NCI-H526 treated with DMSO at 0.1 percent for 48 hours (cell line): ENCODE results near the gene PURB.
"Not testable (repeated sequence)": the region's sequence is repeated elsewhere in the genome, so short reads cannot be mapped to it uniquely, and the experiment has no call there.

Experiments
- DNase-seq: peaks from one replicate; lab custom pipeline; 2025; lab: John Stamatoyannopoulos, UW

Gene PURB

DNA sequence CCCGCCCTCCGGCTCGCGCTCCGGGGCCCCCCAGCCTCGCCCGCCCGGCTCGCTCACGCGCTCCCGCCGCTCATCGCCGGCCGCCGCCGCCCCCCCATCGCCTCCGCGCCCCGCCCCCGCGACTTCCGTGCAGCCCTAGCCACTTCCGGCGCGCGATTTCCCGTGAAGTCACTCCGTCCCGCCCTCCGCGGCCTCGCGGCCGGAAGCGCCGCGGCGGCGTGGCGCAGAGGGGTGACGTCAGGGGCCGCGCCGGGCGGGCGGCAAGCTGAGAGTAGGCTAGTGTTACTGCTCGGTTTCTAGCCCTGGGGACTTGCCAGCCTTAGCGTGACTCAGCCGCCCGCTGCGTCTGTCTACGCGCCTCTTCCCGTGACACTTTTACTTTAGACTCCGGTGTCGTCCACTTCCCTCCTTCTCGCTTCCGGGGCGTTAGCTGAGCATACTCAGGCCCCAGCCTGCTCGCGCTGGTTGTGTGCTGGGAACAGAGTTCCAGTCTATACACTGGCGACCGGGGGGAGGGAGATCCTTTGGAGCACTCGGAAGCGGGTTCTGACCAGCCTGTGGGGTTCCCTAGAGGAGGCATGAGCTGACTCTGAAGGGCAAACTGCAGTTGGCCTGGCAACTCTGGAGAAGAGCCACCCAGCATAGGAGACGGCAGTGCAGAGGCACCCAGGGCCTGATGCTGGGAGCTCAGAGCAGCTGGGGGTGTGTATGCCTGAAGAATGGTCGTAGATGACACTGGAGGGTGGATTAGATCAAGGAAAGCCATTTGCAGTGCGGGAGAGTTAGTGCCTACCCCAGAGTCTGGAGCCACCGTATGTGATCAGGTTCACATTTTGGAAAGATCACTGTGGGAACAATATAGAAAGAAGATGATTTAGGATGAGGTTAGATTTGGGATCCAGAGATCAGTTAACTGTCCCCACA lies at the start of gene PURB:
TSS of gene PURB (minus strand) at position 137 of the 924 bp plus-strand sequence. CDS start 182 bp downstream, outside the sequence.
- peak; percentile 75 for DNase-seq

DNA sequence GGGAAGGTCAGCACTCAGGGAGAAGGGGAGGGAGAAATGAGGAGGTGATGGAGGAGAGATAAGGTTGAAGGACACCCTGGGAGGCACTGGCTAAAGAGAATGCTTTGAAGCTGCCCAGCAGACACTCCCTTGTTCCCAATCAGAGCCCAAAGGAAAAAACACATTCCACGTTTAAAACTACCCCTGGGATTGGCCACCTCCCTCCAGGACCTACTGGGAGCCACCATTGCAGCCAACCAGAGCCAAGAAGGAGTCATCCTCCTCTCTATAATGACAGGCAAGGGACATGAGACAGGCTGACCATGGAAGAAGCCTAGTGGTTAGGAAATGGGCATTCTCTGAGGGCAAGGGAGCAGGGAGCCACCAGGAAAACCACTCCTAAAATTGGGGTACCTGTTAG lies 49.7 kb upstream of the PURB start:
- no peak for DNase-seq

DNA sequence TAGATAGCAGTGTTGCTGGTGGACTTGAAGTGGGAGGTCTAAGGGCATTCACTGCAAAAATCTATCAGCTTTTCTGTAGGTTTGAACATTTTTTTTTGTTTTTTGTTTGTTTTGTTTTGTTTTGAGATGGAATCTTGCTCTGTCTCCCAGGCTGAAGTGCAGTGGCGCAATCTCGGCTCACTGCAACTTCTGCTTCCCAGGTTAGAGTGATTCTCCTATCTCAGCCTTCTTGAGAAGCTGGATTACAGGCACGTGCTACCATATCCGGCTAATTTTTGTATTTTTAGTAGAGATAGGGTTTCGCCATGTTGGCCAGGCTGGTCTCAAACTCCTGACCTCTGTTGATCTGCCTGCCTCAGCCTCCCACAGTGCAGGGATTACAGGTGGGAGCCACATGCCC lies 49.2 kb upstream of the PURB start:
- not testable (repeated sequence) for DNase-seq

DNA sequence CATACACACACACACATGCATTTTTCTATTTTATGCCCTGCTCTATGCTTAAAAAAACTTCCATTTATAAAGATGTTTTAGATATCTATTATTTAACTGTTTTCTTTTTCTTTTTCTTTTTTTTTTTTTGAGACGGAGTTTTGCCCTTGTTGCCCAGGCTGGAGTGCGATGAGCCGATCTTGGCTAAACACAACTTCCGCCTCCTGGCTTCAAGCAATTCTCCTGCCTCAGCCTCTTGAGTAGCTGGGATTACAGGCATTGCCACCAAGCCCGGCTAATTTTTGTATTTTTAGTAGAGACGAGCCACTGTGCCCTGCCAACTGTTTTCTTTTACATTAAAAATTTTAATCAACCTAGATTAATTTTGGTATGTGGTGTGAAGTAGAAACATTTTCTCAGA lies 45.6 kb upstream of the PURB start:
- DNase-seq, result no peak

DNA sequence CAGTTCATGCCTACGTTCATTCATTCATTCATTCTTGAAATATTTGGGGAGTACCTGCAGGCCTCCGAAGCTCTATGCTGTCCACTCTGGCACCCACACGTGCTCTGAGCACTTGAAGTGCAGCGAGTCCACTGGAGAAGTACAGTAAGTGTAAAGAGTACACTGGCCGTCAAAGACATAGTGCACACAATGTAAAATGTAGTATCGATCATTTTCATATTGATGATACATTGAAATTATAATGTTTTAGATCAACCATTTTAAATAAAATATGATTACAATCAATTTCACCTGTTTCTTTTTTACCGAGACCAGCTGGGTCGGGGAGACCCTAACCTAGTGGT lies 37.0 kb upstream of the PURB start:
- no peak for DNase-seq

DNA sequence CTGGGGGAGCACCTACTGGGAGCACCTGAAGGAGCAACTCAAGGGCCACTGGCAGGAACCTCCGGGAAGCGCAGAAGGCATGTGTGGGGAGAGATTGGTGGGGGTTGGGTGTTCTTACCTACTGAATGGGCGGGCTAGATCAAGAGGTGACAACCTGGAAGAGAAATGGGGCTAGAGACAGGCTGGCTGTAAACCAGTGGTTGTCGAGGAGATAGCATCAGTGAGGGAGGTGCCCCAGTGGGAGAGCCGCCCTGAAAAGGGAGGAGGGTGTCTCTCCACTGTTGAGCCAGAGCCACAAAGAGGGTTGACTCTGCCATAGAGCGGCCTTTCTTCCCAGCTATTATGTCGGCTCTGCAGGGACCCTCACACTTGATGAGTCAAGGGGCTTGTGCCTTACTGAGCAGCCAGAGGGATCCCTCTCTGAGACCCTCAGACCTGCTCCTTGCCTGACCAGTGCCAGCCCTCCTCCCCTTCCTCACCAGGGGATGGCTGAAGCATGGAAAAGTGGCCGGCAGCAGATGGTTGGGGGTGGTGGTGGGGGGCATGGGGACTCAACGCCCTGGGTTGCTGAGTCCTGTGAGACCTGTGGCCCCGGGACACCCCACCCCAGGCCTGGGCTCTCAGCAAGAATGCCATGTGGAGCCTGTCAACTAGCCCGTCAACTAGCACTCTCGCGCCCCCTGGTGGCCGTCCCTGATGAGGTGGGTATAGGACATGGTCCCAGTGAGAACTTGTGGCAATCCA lies 36.4 kb upstream of the PURB start:
- DNase-seq, result peak; percentile 17

DNA sequence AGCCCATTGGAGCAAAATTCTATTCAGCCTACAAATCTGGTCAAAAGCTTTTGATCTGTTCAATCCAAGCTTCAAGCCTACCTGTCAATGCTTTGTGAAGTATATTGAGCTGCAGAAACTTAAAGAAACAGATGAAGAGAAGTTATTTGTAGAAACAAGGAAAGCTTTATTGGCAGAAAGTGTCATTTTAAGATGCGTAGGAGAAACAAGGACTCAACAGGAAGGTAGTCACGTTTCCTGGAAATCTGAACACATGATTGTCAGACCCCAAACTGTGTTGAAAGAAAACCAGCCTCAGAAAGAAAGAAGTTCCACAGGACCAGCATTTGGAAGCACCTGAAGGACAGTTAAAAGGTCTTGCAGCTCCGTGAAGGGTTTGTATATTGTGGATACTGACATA lies 34.8 kb upstream of the PURB start:
- DNase-seq, result no peak

DNA sequence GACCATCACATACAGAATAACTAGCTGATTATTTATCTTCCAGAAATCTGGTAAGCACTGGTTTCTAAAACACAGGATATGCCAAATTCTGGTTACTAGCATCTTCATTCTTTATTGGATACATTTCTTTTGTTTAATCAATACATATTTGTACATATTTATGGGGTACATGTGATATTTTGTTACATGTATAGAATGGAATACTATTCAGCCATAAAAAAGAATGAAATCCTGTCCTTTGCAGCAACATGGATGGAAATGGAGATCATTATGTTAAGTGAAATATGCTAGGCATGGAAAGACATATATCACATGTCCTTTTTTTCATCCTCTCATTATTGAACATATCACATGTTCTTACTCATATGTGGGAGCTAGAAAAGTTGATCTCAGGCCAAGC lies 32.7 kb upstream of the PURB start:
- DNase-seq, result no peak

DNA sequence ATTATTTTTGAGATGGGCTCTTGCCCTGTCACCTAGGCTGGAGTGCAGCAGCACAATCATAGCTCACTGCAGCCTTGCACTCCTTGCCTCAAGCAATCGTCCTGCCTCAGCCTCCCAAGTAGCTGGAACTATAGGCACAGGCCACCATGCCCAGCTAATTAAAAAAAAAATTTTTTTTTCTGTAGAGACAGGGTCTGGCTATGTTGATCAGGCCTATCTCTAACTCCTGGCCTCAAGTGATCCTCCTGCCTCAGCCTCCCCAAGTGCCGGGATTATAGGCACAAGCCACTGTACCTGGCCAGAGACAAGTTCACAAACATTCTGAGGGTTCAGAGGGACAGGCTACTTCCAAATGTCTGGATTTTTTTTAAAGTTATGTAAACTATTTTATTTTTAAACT lies 32.1 kb upstream of the PURB start:
- no peak for DNase-seq

DNA sequence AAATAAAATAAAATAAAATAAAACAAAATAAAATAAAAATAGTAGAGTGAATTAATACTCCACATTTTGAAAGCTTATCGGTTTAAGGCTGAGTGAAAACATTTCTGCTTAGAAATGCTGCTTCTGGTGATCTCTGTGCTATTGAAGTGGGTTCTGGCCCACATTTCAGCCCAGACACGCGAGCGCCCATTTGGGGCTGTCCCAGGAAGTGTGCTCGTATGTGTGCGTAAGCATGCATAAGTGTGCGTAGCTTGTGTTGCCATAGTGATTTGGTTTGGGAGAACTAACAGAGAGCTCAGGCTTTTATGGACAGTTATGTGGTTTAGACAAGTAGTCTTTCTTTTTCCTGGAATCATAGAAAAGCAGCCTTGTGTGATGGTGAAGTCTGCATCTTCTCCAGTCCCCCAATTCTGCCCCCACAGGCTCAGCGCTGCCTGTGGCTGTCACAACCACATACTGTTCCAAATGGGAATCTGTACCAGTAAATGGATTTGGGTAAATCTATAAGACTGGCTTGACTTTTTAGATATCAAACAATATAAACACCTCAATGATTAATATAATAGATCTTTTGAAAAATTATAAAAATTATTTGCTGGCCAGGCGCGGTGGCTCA lies 29.8 kb upstream of the PURB start:
- no peak for DNase-seq

DNA sequence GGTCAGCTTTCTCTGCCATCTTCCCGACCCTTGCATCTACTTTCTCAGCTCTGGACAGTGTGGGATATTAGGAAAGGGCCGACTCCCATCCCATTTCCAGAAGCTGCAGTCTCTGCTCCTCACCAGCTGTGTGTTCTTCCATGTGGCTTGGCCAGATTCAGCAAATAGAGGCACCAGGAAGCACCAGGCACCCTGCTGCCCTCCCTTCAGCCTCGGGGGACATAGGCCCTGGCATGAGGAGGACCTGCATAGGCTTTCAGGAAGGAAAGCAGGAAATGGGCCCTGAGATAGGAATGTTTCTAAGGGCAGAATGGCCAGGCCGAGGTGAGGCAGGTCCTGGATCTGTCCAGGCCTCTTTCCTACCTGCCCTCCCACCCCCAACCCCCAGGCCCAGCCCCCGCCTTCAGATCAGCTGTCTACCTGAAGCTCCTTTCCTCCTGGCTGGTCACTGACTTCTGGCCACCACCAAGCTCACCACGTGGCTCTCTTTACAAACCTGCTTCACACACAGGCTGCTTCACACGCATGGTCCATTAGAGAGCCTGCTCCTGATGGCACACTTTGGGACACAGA lies 27.5 kb upstream of the PURB start:
- DNase-seq, result no peak

DNA sequence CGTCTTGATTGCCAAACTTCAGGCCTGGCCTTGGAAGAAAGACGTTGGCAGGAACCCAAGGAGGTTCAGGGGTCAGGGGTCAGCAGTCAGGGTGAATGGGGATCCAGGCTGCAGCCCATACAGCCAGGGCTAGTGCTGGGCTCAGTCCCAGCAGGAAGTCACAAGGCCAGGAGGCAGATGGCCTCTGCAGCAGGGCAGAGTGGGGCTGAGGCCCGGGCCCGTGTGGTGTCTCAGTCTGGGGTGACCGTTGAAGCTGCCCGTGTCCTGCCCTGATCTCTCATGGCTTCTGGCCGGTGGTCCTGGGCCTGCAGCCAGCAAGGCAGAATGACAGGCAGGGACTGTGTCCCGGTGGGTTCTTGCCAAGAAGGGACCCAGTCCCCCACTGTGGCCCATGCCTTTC lies 26.6 kb upstream of the PURB start:
- no peak for DNase-seq

DNA sequence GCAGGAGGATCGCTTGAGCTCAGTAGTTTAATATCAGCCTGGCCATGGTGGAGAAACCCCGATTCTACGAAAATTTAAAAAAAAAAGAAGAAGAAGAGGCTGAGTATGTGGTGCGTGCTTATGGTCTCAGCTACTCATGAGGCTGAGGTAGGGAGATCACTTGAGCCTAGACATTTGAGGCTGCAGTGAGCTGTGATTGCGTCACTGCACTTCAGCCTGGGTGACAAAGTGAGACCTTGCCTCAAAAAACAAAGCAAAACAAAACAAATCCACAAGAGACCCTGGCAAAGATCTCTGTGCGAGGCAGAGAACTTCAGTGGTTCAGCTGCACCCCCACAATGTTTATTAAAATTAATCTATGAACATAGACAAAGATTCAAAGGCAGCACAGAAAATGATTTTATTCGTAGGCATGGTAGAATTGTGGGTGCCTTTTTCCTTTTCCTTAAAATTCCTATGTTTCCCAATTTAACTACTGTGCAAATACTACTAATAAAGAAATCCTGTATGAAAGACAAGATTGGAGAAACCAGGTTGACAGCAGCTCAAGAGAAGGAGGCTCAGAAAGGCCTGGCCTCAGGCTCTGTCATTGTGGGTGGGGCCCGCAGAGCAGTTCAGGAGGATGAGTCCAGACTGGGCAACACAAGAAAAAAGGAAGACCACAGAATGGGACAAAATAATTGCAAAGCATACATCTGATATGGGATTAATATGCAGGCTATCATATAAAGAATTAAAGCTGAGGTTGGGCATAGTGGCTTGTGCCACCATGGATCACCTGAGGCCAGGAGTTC lies 24.5 kb upstream of the PURB start:
- DNase-seq, result no peak

DNA sequence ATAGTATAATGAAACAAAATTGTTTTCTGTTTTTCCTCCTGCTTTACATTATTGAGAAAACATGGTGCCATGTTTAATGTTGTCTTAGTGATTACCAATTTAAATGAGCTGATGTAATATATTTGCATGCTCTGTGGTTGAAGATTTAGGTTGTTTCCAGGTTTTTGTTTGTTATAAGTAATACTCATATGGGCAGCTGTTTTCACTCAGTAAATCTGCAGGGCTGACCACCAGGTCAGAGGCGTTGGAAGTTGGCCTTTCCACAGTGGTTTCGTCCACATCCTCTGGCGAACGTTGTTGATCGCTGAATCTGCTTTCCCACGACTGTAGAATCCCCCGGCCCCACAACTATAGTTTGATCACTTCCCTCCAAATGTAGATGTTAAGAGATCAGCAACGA lies 21.6 kb upstream of the PURB start:
- no peak for DNase-seq

DNA sequence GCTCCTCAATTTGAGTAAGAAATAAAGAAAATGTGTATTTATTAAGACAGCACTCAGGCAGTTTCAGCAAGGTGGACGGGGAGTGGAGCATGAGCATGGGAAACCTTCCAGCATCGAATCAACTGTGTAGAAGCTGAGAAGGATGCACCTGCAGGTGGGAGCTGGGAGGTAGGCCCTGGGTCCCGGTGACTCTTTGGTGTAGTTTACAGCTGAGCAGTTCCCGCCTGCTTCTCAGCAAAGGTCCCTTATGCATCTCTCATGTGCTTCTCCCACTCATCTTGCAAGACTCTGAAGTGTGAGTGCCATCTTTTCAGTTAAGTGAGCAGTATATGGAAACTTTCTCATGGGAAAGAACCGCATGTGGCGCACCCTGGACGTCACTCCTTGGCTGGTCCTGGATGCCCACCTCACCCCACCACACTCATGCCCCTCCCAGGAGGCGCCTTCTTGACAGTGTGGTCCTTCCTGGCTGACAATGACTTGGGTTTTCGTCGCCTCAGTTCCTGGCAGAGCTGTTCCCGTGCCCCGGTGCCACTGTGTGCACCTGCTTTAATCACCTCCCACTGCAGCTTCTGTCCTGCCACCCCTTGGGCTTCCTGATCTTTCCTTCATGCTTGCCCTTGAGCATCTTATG lies 19.8 kb upstream of the PURB start:
- DNase-seq, result no peak

DNA sequence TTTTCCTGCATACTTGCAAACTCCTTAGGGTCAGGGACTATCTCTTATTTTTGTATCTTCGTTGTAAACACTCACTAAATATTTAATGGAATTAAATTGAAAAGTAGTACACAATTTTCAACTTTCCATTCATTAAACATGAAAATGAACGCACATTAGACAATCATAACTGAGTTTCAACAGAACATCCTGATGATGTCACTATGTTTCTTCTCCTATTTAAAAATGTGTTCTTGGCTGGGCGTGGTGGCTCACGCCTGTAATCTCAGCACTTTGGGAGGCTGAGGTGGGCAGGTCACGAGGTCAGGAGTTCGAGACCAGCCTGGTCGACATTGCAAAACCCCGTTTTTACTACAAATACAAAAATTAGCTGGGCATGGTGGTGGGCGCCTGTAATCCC lies 14.1 kb upstream of the PURB start:
- no peak for DNase-seq

DNA sequence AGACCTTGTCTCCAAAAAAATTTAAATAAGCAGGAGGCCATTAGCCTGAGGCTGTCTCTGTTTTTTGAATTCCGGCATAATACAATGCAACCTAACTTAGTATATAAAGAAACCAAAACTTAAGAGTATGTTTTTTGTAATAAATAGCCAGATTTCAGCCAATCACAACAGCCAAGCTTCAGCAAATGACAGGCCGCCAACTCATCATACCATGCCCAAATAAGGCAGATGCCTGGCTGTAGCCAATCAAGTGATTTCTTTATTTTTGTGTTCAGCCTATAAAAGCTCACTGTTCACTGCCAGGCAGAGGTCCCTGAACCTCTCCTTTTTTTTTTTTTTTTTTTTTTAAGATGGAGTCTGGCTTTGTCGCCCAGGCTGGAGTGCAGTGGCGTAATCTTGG lies 12.7 kb upstream of the PURB start:
- DNase-seq, result no peak

DNA sequence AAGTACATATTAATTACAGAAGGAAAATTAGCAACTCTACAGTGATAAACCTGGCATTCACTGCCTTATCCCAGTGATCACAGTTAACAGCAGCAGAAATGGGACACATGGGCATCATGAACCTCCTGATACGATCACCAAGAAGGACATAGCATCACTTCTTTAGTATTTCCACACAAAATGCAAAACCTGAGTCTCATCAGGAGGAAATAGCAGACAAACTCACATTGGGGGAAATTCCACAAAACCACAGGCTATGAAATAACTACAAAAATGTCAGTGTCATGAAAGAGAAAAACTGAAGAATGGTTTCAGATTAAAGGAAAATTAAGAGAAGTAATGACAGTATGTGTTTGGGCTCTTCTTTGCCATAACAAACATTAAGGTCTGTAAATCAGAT lies 12.0 kb upstream of the PURB start:
- no peak for DNase-seq

DNA sequence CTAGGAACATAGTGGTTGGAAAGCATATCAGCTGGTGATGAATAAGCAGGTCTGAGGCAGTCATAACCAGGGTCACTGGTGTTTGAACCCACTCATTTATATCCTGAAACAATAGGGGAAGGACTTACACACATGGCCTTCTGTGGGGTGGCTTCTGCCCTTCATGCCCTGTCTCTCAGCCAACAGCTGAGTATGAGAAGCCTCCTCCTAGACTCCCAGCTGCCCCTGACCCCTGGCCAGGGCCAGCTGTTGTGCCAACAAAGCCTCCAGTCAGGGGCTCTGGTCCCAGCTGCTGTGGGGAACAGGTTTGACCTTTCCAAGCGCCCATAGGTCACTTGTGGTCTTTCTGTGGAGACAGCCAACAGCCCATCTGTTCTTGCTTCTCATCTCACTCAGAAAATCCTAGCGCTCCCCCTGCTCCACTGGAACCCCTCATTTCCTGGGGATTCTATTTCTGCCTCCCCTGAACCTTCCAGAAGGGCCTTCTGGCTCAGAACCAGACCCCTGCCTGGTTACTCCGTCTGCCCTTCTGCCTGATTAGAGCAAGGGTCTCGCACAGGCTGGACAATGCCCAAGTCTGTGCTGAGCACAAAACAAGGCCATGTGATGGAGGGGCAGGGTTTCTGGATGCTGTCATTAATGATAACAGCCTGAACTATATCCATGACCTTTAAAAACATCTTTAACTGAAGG lies 9.7 kb upstream of the PURB start:
- DNase-seq, result no peak

DNA sequence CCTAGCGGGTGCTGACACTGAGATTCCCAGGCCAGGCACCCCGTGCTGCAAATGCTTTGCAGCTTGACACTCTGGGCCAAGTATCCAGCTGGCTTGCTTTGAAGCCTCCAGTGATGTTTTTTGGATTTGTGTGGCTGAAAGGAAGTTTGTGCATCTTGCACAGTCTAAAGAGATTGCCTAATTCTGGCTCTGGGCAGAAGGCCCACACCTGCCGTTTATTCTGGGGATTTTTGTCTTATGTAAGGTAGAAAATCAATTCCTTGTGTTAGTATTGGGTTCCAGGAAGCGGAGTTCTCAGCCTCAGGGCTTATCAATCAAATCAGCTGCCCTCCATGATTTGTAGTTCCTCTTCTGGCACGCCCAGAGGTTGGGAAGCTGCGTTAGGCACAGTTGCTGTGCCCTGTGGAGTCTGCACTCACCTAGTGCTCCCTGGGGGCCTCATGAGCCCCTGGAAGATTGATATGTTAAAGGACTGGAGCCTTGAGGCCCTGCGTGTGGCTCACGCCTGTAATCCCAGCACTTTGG lies 8.4 kb upstream of the PURB start:
- DNase-seq, result no peak

DNA sequence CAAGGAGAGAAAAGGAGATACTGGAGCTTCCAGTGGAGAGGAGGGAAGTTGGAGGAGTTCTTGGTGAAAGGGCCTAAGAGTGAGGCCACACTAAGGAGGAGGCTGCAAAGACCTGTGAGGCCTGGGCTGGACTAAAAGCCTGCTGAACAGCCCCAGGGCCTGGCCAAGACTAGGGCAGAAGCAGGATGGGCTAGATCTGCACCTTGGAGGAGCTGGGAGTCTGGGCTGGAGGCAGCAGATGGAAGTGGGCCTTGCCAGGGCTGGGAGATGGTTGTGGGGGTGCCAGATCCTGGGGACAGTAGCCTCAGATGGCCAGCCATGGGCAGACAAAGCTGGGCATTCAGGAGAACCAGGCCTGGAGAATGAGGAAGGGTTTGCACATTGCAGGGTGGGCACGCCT lies 6.5 kb upstream of the PURB start:
- DNase-seq, result no peak
